ENCODE results near the gene ZNF407.

ZNF407 gene

DNA sequence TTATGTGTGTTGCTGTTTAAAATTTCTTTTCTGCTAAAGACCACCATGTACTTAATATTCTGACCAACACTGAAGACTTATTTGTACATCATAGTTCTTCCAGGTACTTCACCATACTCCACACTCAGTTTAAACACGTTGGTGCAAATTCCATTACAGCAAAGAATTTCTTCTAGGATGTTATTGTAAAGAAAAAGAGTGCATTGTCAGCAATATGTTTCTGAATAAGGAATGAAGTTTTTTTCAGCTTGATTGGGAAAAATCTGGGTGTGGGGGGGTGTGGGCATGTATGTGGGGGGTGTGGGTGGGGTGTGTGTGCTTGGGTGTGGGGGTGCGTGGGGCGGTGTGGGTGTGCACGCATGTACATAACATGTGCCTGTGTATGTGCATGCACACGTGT, 447.1 kb downstream of the ZNF407 start:
- Histone ChIP-seq H3K36me3 (ENCODE audit: control insufficient read depth, low read length) (no peaks in the 10 kb centered on the region), H3K4me2 (ENCODE audit: low read length) (no peak overlapping the region), H3K79me2 (ENCODE audit: control insufficient read depth, low read length) (no peaks in the 10 kb centered on the region), H3K4me1 (ENCODE audit: control insufficient read depth, low read length) (no peaks in the 10 kb centered on the region), H3K27ac (ENCODE audit: low read depth, low read length) (no peak overlapping the region), H3F3A (ENCODE audit: control insufficient read depth, insufficient read depth) (no peaks in the 10 kb centered on the region), H3K4me3 (ENCODE audit: low read length) (no peak overlapping the region), H3K9me2 (replicated peaks; ENCODE audit: control insufficient read depth, low read length) (no peaks in the 10 kb centered on the region), H3K9me3 (ENCODE audit: control insufficient read depth, insufficient read depth, low read length) (no peaks in the 10 kb centered on the region), H3K27me3 (ENCODE audit: control insufficient read depth, low read length) (no peaks in the 10 kb centered on the region), H4K20me1 (ENCODE audit: control insufficient read depth, insufficient read depth, low read depth, low read length) (no peaks in the 10 kb centered on the region)
- TF ChIP-seq EZH2phosphoT487 (IDR thresholded peaks at IDR 0.05; ENCODE audit: borderline replicate concordance, low read length), result no peak
- TF ChIP-seq, protein P1, sequence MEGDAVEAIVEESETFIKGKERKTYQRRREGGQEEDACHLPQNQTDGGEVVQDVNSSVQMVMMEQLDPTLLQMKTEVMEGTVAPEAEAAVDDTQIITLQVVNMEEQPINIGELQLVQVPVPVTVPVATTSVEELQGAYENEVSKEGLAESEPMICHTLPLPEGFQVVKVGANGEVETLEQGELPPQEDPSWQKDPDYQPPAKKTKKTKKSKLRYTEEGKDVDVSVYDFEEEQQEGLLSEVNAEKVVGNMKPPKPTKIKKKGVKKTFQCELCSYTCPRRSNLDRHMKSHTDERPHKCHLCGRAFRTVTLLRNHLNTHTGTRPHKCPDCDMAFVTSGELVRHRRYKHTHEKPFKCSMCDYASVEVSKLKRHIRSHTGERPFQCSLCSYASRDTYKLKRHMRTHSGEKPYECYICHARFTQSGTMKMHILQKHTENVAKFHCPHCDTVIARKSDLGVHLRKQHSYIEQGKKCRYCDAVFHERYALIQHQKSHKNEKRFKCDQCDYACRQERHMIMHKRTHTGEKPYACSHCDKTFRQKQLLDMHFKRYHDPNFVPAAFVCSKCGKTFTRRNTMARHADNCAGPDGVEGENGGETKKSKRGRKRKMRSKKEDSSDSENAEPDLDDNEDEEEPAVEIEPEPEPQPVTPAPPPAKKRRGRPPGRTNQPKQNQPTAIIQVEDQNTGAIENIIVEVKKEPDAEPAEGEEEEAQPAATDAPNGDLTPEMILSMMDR (IDR thresholded peaks at IDR 0.05; ENCODE audit: low read depth, low read length, poor library complexity, severe bottlenecking), result no peak

DNA sequence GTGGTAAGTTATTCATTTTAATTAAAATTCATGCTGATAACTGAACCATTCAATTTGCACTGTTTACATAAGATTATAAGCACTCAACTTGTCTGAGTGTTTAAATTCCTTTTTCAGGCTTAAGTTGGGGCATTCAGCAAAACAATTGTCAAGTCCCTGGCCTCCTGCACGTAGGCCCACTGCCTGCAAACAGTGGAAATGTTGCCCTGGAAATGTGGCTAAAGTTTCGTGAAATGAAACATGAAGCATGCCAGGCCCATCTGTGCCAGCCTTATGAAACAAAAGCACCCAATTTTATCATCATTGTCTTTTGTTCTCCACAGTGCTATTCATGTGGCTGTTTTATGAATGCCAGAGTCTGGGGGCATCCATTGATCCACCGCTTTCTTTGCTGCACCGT, 447.6 kb downstream of the ZNF407 start:
- Histone ChIP-seq H3K4me2 (ENCODE audit: low read length) (no peak overlapping the region), H3F3A (ENCODE audit: control insufficient read depth, insufficient read depth) (no peaks in the 10 kb centered on the region), H3K9me2 (replicated peaks; ENCODE audit: control insufficient read depth, low read length) (no peaks in the 10 kb centered on the region), H3K27me3 (ENCODE audit: control insufficient read depth, low read length) (no peaks in the 10 kb centered on the region), H3K4me1 (ENCODE audit: control insufficient read depth, low read length) (no peaks in the 10 kb centered on the region), H4K20me1 (ENCODE audit: control insufficient read depth, insufficient read depth, low read depth, low read length) (no peaks in the 10 kb centered on the region), H3K9me3 (ENCODE audit: control insufficient read depth, insufficient read depth, low read length) (no peaks in the 10 kb centered on the region), H3K79me2 (ENCODE audit: control insufficient read depth, low read length) (no peaks in the 10 kb centered on the region), H3K36me3 (ENCODE audit: control insufficient read depth, low read length) (no peaks in the 10 kb centered on the region), H3K4me3 (ENCODE audit: low read length) (no peak overlapping the region), H3K27ac (ENCODE audit: low read depth, low read length) (no peak overlapping the region)
- TF ChIP-seq EZH2phosphoT487 (IDR thresholded peaks at IDR 0.05; ENCODE audit: borderline replicate concordance, low read length), result no peak
- TF ChIP-seq, protein P1 (IDR thresholded peaks at IDR 0.05; ENCODE audit: low read depth, low read length, poor library complexity, severe bottlenecking), result no peak

DNA sequence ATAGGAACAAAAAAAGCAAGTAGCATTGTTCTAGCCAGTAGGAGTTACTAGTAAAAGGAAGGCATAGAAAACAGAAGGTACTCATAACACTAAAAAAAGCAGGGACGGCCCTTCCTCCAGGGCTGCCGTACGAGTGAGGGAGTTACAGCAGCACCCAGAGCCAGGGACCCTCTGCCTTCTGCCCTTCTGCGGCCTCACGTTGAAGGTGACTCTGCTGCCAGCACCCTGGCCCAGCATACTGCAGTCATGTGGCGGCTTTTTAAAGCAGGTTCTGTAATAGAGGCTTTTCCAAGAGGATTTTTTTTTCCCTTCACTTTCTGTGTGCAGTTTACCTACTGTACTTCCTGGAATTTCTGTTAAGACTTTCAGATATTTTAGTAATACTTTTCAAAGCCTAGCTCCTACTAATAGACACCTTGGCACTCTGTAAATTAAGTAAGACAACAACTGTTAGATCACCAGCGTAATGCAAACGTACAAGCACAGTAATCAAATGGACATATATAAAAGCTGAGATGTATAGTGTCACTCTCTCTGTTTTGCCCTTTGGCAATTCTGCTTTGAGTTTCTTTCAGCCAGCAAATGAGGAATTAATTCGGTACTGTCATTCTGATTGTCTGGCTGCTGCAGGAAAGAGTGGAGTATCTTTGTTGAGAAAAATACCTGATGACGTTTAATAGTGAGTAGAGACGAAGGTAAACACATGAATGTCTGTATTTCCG, 449.7 kb downstream of the ZNF407 start:
- Histone ChIP-seq H3K79me2 (ENCODE audit: control insufficient read depth, low read length) (no peaks in the 10 kb centered on the region), H3K9me3 (ENCODE audit: control insufficient read depth, insufficient read depth, low read length) (no peaks in the 10 kb centered on the region), H3F3A (ENCODE audit: control insufficient read depth, insufficient read depth) (no peaks in the 10 kb centered on the region), H3K4me1 (ENCODE audit: control insufficient read depth, low read length) (no peaks in the 10 kb centered on the region), H3K4me3 (ENCODE audit: low read length) (no peak overlapping the region), H3K36me3 (ENCODE audit: control insufficient read depth, low read length) (no peaks in the 10 kb centered on the region), H3K27me3 (ENCODE audit: control insufficient read depth, low read length) (no peaks in the 10 kb centered on the region), H3K27ac (ENCODE audit: low read depth, low read length) (no peak overlapping the region), H4K20me1 (ENCODE audit: control insufficient read depth, insufficient read depth, low read depth, low read length) (no peaks in the 10 kb centered on the region), H3K4me2 (ENCODE audit: low read length) (no peak overlapping the region), H3K9me2 (replicated peaks; ENCODE audit: control insufficient read depth, low read length) (no peaks in the 10 kb centered on the region)
- TF ChIP-seq, protein P1 (IDR thresholded peaks at IDR 0.05; ENCODE audit: low read depth, low read length, poor library complexity, severe bottlenecking), result no peak
- TF ChIP-seq EZH2phosphoT487 (IDR thresholded peaks at IDR 0.05; ENCODE audit: borderline replicate concordance, low read length), result no peak
